HL-60 (cell line): ENCODE measurements around the gene MICOS13.

Experiments
- DNase-seq, 2 experiments: peaks; one replicate each; pipeline ENCODE4 v3.0.0-alpha.2; 2010 to 2020; ENCODE audit warnings: low read depth in 1 of 2, low spot score in 1 of 2
- H3K27ac ChIP-seq: fragments of 250-450 bp; sonication (Bioruptor Pico); replicated peaks from 2 replicates; pipeline ENCODE4 v1.5.1; 2020; ENCODE audit warnings: mild to moderate bottlenecking, moderate library complexity
- H3K27me3 ChIP-seq: fragments of 250-450 bp; sonication (Bioruptor Pico); 2 replicates; pipeline ENCODE4 v1.5.1; 2021; ENCODE audit warnings: mild to moderate bottlenecking, moderate library complexity; ENCODE audit not compliant: insufficient read depth, poor library complexity, severe bottlenecking
- H3K4me3 ChIP-seq: replicated peaks from 2 replicates; pipeline ENCODE4 v1.5.1; 2011; ENCODE audit warnings: mild to moderate bottlenecking, control low read depth, low read length; ENCODE audit not compliant: insufficient read depth
- GABPA ChIP-seq: IDR thresholded peaks from 2 replicates; pipeline ENCODE4 v1.6.1; 2012; ENCODE audit warnings: low read depth
- POLR2AphosphoS5 ChIP-seq: IDR thresholded peaks from 2 replicates; pipeline ENCODE4 v1.6.1; 2012; ENCODE audit warnings: low read depth
- SPI1 ChIP-seq: IDR thresholded peaks from 2 replicates; pipeline ENCODE4 v1.6.1; 2012; ENCODE audit warnings: low read depth, mild to moderate bottlenecking, borderline replicate concordance
- TF ChIP-seq, protein P1 (sequence below): IDR thresholded peaks from one replicate; pipeline ENCODE4 v1.5.1; 2011; ENCODE audit warnings: low read length, control low read depth, inconsistent platforms; ENCODE audit not compliant: insufficient read depth
- TF ChIP-seq, protein P2 (sequence below): IDR thresholded peaks from 2 replicates; pipeline ENCODE4 v1.6.1; 2012; ENCODE audit warnings: low read depth; ENCODE audit not compliant: insufficient replicate concordance

The MICOS13 gene

GRCh38 chr19:5635427-5635826 lies 44.9 kb downstream of the MICOS13 start:
- TF ChIP-seq, protein P1, sequence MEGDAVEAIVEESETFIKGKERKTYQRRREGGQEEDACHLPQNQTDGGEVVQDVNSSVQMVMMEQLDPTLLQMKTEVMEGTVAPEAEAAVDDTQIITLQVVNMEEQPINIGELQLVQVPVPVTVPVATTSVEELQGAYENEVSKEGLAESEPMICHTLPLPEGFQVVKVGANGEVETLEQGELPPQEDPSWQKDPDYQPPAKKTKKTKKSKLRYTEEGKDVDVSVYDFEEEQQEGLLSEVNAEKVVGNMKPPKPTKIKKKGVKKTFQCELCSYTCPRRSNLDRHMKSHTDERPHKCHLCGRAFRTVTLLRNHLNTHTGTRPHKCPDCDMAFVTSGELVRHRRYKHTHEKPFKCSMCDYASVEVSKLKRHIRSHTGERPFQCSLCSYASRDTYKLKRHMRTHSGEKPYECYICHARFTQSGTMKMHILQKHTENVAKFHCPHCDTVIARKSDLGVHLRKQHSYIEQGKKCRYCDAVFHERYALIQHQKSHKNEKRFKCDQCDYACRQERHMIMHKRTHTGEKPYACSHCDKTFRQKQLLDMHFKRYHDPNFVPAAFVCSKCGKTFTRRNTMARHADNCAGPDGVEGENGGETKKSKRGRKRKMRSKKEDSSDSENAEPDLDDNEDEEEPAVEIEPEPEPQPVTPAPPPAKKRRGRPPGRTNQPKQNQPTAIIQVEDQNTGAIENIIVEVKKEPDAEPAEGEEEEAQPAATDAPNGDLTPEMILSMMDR: no peak
- TF ChIP-seq, protein P2, sequence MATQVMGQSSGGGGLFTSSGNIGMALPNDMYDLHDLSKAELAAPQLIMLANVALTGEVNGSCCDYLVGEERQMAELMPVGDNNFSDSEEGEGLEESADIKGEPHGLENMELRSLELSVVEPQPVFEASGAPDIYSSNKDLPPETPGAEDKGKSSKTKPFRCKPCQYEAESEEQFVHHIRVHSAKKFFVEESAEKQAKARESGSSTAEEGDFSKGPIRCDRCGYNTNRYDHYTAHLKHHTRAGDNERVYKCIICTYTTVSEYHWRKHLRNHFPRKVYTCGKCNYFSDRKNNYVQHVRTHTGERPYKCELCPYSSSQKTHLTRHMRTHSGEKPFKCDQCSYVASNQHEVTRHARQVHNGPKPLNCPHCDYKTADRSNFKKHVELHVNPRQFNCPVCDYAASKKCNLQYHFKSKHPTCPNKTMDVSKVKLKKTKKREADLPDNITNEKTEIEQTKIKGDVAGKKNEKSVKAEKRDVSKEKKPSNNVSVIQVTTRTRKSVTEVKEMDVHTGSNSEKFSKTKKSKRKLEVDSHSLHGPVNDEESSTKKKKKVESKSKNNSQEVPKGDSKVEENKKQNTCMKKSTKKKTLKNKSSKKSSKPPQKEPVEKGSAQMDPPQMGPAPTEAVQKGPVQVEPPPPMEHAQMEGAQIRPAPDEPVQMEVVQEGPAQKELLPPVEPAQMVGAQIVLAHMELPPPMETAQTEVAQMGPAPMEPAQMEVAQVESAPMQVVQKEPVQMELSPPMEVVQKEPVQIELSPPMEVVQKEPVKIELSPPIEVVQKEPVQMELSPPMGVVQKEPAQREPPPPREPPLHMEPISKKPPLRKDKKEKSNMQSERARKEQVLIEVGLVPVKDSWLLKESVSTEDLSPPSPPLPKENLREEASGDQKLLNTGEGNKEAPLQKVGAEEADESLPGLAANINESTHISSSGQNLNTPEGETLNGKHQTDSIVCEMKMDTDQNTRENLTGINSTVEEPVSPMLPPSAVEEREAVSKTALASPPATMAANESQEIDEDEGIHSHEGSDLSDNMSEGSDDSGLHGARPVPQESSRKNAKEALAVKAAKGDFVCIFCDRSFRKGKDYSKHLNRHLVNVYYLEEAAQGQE: no peak
- no peak for TF ChIP-seq SPI1
- TF ChIP-seq GABPA: no peak
- TF ChIP-seq POLR2AphosphoS5: no peak
- no peak for DNase-seq
- no peak overlapping the region for H3K4me3 ChIP-seq
- H3K27ac ChIP-seq: no peak overlapping the region
- H3K27me3 ChIP-seq: no peaks in the 10 kb centered on the region

- Histone ChIP-seq H3K27me3 (no peaks in the 10 kb centered on the region), H3K27ac (no peak overlapping the region; the same call in 1 of the 2 replicates), H3K4me3 (no peak overlapping the region)
- no peak for DNase-seq
- TF ChIP-seq, protein P2: no peak
- no peak for TF ChIP-seq POLR2AphosphoS5
- no peak for TF ChIP-seq GABPA
- TF ChIP-seq, protein P1: no peak
- TF ChIP-seq SPI1: no peak
These were observed 47.7 kb downstream of the MICOS13 start for GRCh38 chr19:5632657-5633056.

- Histone ChIP-seq H3K4me3 (no peak overlapping the region), H3K27ac (0 out of 2 replicates have a peak overlapping the region, but pooled peaks have one; percentile 4), H3K27me3 (no peaks in the 10 kb centered on the region)
- DNase-seq: no peak
- TF ChIP-seq GABPA: no peak
- TF ChIP-seq SPI1: no peak
- no peak for TF ChIP-seq POLR2AphosphoS5
- TF ChIP-seq, protein P1: no peak
- TF ChIP-seq, protein P2: no peak
These were observed 48.1 kb downstream of the MICOS13 start for GRCh38 chr19:5632241-5632612.
